Esophagus muscularis mucosa (tissue), 4 donors: Measurements from ENCODE around the gene KRTAP4-6.

ENCODE experiments used
- EP300 ChIP-seq: sonication (generic); formaldehyde crosslinking; IDR thresholded peaks from one replicate; pipeline ENCODE4 v1.6.1; 2017; ENCODE audit warnings: antibody characterized with exemption
- POLR2A ChIP-seq: fragments of 450-650 bp; IDR thresholded peaks from one replicate; pipeline ENCODE4 v1.6.1; 2017; ENCODE audit warnings: antibody characterized with exemption, moderate library complexity, mild to moderate bottlenecking, low read depth
- TF ChIP-seq, protein P1 (sequence below), 3 experiments: fragments of 200-600 bp in 2 of 3; fragments of 450-650 bp in 1 of 3; sonication (generic) in 2 of 3; IDR thresholded peaks; one replicate each; pipeline ENCODE4 v1.5.1; 2017 to 2019; ENCODE audit warnings: antibody characterized with exemption in 3 of 3, mild to moderate bottlenecking in 2 of 3, moderate library complexity in 1 of 3

GRCh38 chr17:41131979-41132378, 8.4 kb downstream of the KRTAP4-6 start:
- TF ChIP-seq, protein P1, sequence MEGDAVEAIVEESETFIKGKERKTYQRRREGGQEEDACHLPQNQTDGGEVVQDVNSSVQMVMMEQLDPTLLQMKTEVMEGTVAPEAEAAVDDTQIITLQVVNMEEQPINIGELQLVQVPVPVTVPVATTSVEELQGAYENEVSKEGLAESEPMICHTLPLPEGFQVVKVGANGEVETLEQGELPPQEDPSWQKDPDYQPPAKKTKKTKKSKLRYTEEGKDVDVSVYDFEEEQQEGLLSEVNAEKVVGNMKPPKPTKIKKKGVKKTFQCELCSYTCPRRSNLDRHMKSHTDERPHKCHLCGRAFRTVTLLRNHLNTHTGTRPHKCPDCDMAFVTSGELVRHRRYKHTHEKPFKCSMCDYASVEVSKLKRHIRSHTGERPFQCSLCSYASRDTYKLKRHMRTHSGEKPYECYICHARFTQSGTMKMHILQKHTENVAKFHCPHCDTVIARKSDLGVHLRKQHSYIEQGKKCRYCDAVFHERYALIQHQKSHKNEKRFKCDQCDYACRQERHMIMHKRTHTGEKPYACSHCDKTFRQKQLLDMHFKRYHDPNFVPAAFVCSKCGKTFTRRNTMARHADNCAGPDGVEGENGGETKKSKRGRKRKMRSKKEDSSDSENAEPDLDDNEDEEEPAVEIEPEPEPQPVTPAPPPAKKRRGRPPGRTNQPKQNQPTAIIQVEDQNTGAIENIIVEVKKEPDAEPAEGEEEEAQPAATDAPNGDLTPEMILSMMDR (IDR thresholded peaks at IDR 0.05), result no peak
- TF ChIP-seq POLR2A, result no peak
- TF ChIP-seq EP300, result no peak
